ENCODE measurements around the gene PPIL4. TPM values are rescaled to one million over a fixed set of nuclear protein-coding genes. Genes with fewer than 3 reads are reported as not detected.

PPIL4 gene
- 24.8 to 28.1 TPM (median 27.7 TPM) in 3 replicates for total RNA-seq (2021)
- percentile 86 among the genes with signal in this experiment for Bru-seq, nascent RNA
- long read RNA-seq, experiment 1, transcript PPIL4-201 (13 exons, 2,232 nt) = major isoform, 157 of 171 reads
- long read RNA-seq, experiment 1, partial matches to known transcripts = 5 of 171 reads
- long read RNA-seq, experiment 1, other reads (novel, unspliced or antisense) = 9 of 171 reads
- long read RNA-seq, experiment 2, transcript PPIL4-201 (13 exons, 2,232 nt) = major isoform, 16 of 33 reads
- long read RNA-seq, experiment 2, partial matches to known transcripts = 14 of 33 reads
- long read RNA-seq, experiment 2, other reads (novel, unspliced or antisense) = 3 of 33 reads
- long read RNA-seq, experiment 3, transcript PPIL4-201 (13 exons, 2,232 nt) = major isoform, 155 of 183 reads
- long read RNA-seq, experiment 3, partial matches to known transcripts = 10 of 183 reads
- long read RNA-seq, experiment 3, other reads (novel, unspliced or antisense) = 18 of 183 reads

- CTCF ChIA-PET = interaction anchor here (0.5 to 1.8 kb wide), 8 partner anchors 9 to 330 kb away, joined by 3 to 9 read pairs (median 4); partner anchors contain the start of gene GINM1
- POLR2A ChIA-PET = interaction anchor here (0.9 kb wide), 1 partner anchor 20 kb away, joined by 3 read pairs; no protein-coding TSS in a partner anchor
- TF ChIP-seq OVOL2 (CRISPR knock-in tag; IDR thresholded peaks at IDR 0.05; ENCODE audit: borderline replicate concordance) (no peak), ATF2 (CRISPR knock-in tag; IDR thresholded peaks at IDR 0.05; ENCODE audit: borderline replicate concordance, low read depth) (no peak), GRHL2 (CRISPR knock-in tag; IDR thresholded peaks at IDR 0.05; ENCODE audit: insufficient replicate concordance, severe bottlenecking) (no peak), HMGXB4 (CRISPR knock-in tag; IDR thresholded peaks at IDR 0.05) (peak; percentile 86), SP1 (CRISPR knock-in tag; conservative IDR thresholded peaks at IDR 0.05) (peak; percentile 94), ZNF671 (CRISPR knock-in tag; IDR thresholded peaks at IDR 0.05) (no peak), PRDM15 (CRISPR knock-in tag; IDR thresholded peaks at IDR 0.05) (no peak), ZNF317 (CRISPR knock-in tag; IDR thresholded peaks at IDR 0.05; ENCODE audit: borderline replicate concordance, low read depth) (no peak), NFE2L1 (CRISPR knock-in tag; IDR thresholded peaks at IDR 0.05) (no peak), MAX (CRISPR knock-in tag; IDR thresholded peaks at IDR 0.05) (peak; percentile 81), ZNF512 (CRISPR knock-in tag; IDR thresholded peaks at IDR 0.05; ENCODE audit: borderline replicate concordance) (no peak), FOXP1 (CRISPR knock-in tag; IDR thresholded peaks at IDR 0.05; ENCODE audit: borderline replicate concordance) (0 out of 2 replicates have a peak, but pooled peaks have one; percentile 18), ZNF281 (CRISPR knock-in tag; IDR thresholded peaks at IDR 0.05) (0 out of 2 replicates have a peak, but pooled peaks have one; percentile 61), JAZF1 (CRISPR knock-in tag; IDR thresholded peaks at IDR 0.05) (no peak), TCF7 (CRISPR knock-in tag; IDR thresholded peaks at IDR 0.05; ENCODE audit: low read depth) (no peak), ESRRA (CRISPR knock-in tag; IDR thresholded peaks at IDR 0.05; ENCODE audit: borderline replicate concordance) (no peak), ZNF121 (CRISPR knock-in tag; IDR thresholded peaks at IDR 0.05) (no peak), RORB (CRISPR knock-in tag; IDR thresholded peaks at IDR 0.05) (no peak)
Observed at GRCh38 chr6:149545754-149546471, at the start of gene PPIL4. PPIL4 (minus strand) TSS chr6:149546043; CDS start chr6:149546005, 38 bp downstream.

More at GRCh38 chr6:149545754-149546471, at the start of gene PPIL4:
- DNase-seq (ENCODE audit: low spot score) = peak; percentile 95
- Mint-ChIP-seq H3K36me3 (0 out of 2 replicates have a peak, but pooled peaks cover under 1% of the 10 kb centered on the region), H3K9me3 (no peaks in the 10 kb centered on the region), H3K4me1 (peaks cover 9% of the 10 kb centered on the region), H3K4me3 (peak within 1 kb of the TSS; percentile 97), H3K27me3 (ENCODE audit: low read depth) (peaks cover 20% of the 10 kb centered on the region), H3K27ac (peak within 1 kb of the TSS; percentile 97)
- ATAC-seq = peak; percentile 86

Measured in WTC11 (cell line).